Panc1 (cell line): ENCODE data around the gene LGR5. TPM values are rescaled to one million over a fixed set of nuclear protein-coding genes. Genes with fewer than 3 reads are reported as not detected.

Source experiments
- ATAC-seq: fragments of 200-7000 bp; cut with Tn5 transposase; 2 replicates; pipeline ENCODE4 v1.9.1; 2020; ENCODE audit warnings: mild to moderate bottlenecking, moderate library complexity
- BruUV-seq: library from RNA; stranded (reverse); fragments of 400-500 nt; replicated peaks from 2 replicates; lab custom pipeline; 2021; lab: Mats Ljungman, UMichigan
- CTCF ChIA-PET: fragments of 300-600 bp; sonication (Branson Sonifier 250); formaldehyde crosslinking; loops from one replicate; lab custom pipeline; 2022; ENCODE audit warnings: antibody characterized with exemption; lab: Charles Lee
- POLR2A ChIA-PET: fragments of 300-600 bp; sonication (Branson Sonifier 250); formaldehyde crosslinking; loops from one replicate; lab custom pipeline; 2022; ENCODE audit warnings: antibody characterized with exemption; lab: Charles Lee
- DNase-seq: peaks from one replicate; pipeline ENCODE4 v3.0.0-alpha.2; 2010; ENCODE audit warnings: low read depth, low spot score
- H3K27ac ChIP-seq: 2 replicates; pipeline ENCODE4 v1.5.1; 2011; ENCODE audit warnings: mild to moderate bottlenecking, low read length, inconsistent platforms
- H3K27me3 ChIP-seq: fragments of 200-500 bp; sonication (Bioruptor generic); 2 replicates; pipeline ENCODE4 v1.6.0; 2014; ENCODE audit warnings: low read length, inconsistent platforms; ENCODE audit not compliant: control insufficient read depth, insufficient read depth
- H3K36me3 ChIP-seq: fragments of 200-500 bp; sonication (Bioruptor generic); 2 replicates; pipeline ENCODE4 v1.5.1; 2014; ENCODE audit warnings: inconsistent platforms, mild to moderate bottlenecking, low read length, moderate library complexity; ENCODE audit not compliant: control insufficient read depth, insufficient read depth
- H3K4me1 ChIP-seq: 2 replicates; pipeline ENCODE4 v1.5.1; 2011; ENCODE audit warnings: inconsistent platforms, mild to moderate bottlenecking, low read length, moderate library complexity; ENCODE audit not compliant: control insufficient read depth, insufficient read depth
- H3K4me3 ChIP-seq, 2 experiments: 2 replicates each; pipeline ENCODE4 v1.5.1; 2011 to 2012; ENCODE audit warnings: low read depth in 2 of 2, low read length in 2 of 2, mild to moderate bottlenecking in 2 of 2, inconsistent platforms in 1 of 2, moderate library complexity in 1 of 2
- H3K9me3 ChIP-seq: fragments of 200-500 bp; sonication (Bioruptor generic); 2 replicates; pipeline ENCODE4 v1.5.1; 2014; ENCODE audit warnings: low read depth, mild to moderate bottlenecking, inconsistent platforms, low read length, moderate library complexity; ENCODE audit not compliant: control insufficient read depth, insufficient read depth
- POLR2AphosphoS5 ChIP-seq: IDR thresholded peaks from 2 replicates; pipeline ENCODE4 v1.6.1; 2012; ENCODE audit warnings: mild to moderate bottlenecking, low read depth, low read length, moderate library complexity
- SIN3A ChIP-seq: IDR thresholded peaks from 2 replicates; pipeline ENCODE4 v1.6.1; 2012; ENCODE audit warnings: low read depth, mild to moderate bottlenecking, low read length, moderate library complexity, borderline replicate concordance; ENCODE audit not compliant: insufficient read depth
- TCF7L2 ChIP-seq: IDR thresholded peaks from 2 replicates; pipeline ENCODE4 v1.6.1; 2011; ENCODE audit warnings: mild to moderate bottlenecking, low read depth, low read length, inconsistent platforms
- in situ Hi-C: cut with HindIII; loops from 2 replicates; pipeline ENCODE4 v1.10.0; 2016; ENCODE audit warnings: low sequenced_read_pairs, low pct_unique_long_range_greater_than_20kb
- intact Hi-C: fragments of 100-400 bp; cut with micrococcal nuclease; formaldehyde crosslinking; loops from one replicate; pipeline ENCODE4 v1.10.0; 2022; ENCODE audit not compliant: unreplicated experiment
- total RNA-seq: library from RNA; stranded (reverse); gene quantifications from one replicate; pipeline ENCODE4 v1.2.1, GENCODE V29; 2021; ENCODE audit not compliant: unreplicated experiment
- TF ChIP-seq, protein P1 (sequence below), 2 experiments: IDR thresholded peaks; 2 replicates each; pipeline ENCODE4 v1.6.1; 2011 to 2012; ENCODE audit warnings: low read depth in 2 of 2, control low read depth in 1 of 2, low read length in 1 of 2, mild to moderate bottlenecking in 1 of 2, moderate library complexity in 1 of 2; ENCODE audit not compliant: insufficient read depth in 1 of 2
- TF ChIP-seq, protein P2 (sequence below): fragments of 450-650 bp; IDR thresholded peaks from 2 replicates; pipeline ENCODE4 v1.5.1; 2017; ENCODE audit warnings: mild to moderate bottlenecking

LGR5 gene
- total RNA-seq, 1 experiment from 2014 or later: 1.9 TPM

DNA sequence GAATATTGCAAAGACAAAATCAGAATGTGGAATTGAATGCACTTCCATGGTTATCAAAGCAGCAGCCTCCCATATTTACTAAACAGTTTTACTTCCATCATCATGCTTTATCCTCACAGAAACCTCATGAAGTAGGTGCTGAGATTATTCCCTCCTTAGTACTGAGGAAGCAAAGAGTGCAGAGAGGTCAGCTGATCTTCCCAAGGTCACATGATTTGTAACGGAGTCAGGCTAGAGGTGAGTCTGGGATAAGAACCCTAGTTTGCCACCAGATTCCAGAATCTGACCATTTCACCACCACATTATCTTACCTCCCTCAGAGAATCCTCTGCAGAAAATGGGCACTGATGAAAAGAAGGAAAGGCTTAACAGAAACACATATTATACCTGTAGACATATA lies 102.0 kb downstream of the LGR5 start:
- no peak overlapping the region for H3K27ac ChIP-seq
- CTCF ChIA-PET: no interaction called here
- H3K9me3 ChIP-seq: no peaks in the 10 kb centered on the region
- DNase-seq (no peak), ATAC-seq (no peak)
- no TSS peak for BruUV-seq
- no peaks in the 10 kb centered on the region for H3K36me3 ChIP-seq
- POLR2A ChIA-PET: no interaction called here
- intact Hi-C loops: no loop called here
- TF ChIP-seq, protein P1, sequence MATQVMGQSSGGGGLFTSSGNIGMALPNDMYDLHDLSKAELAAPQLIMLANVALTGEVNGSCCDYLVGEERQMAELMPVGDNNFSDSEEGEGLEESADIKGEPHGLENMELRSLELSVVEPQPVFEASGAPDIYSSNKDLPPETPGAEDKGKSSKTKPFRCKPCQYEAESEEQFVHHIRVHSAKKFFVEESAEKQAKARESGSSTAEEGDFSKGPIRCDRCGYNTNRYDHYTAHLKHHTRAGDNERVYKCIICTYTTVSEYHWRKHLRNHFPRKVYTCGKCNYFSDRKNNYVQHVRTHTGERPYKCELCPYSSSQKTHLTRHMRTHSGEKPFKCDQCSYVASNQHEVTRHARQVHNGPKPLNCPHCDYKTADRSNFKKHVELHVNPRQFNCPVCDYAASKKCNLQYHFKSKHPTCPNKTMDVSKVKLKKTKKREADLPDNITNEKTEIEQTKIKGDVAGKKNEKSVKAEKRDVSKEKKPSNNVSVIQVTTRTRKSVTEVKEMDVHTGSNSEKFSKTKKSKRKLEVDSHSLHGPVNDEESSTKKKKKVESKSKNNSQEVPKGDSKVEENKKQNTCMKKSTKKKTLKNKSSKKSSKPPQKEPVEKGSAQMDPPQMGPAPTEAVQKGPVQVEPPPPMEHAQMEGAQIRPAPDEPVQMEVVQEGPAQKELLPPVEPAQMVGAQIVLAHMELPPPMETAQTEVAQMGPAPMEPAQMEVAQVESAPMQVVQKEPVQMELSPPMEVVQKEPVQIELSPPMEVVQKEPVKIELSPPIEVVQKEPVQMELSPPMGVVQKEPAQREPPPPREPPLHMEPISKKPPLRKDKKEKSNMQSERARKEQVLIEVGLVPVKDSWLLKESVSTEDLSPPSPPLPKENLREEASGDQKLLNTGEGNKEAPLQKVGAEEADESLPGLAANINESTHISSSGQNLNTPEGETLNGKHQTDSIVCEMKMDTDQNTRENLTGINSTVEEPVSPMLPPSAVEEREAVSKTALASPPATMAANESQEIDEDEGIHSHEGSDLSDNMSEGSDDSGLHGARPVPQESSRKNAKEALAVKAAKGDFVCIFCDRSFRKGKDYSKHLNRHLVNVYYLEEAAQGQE (IDR thresholded peaks at IDR 0.05; ENCODE audit: insufficient read depth in 1 of 2, low read depth in 2 of 2, low read length in 1 of 2): no peak
- TF ChIP-seq TCF7L2 (no peak), SIN3A (no peak)
- TF ChIP-seq, protein P2, sequence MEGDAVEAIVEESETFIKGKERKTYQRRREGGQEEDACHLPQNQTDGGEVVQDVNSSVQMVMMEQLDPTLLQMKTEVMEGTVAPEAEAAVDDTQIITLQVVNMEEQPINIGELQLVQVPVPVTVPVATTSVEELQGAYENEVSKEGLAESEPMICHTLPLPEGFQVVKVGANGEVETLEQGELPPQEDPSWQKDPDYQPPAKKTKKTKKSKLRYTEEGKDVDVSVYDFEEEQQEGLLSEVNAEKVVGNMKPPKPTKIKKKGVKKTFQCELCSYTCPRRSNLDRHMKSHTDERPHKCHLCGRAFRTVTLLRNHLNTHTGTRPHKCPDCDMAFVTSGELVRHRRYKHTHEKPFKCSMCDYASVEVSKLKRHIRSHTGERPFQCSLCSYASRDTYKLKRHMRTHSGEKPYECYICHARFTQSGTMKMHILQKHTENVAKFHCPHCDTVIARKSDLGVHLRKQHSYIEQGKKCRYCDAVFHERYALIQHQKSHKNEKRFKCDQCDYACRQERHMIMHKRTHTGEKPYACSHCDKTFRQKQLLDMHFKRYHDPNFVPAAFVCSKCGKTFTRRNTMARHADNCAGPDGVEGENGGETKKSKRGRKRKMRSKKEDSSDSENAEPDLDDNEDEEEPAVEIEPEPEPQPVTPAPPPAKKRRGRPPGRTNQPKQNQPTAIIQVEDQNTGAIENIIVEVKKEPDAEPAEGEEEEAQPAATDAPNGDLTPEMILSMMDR: no peak
- H3K4me3 ChIP-seq: no peak overlapping the region
- H3K4me1 ChIP-seq: no peaks in the 10 kb centered on the region
- H3K27me3 ChIP-seq: no peaks in the 10 kb centered on the region
- in situ Hi-C loops: no loop called here

GRCh38 chr12:71546322-71546861 lies 106.8 kb downstream of the LGR5 start:
- BruUV-seq: no TSS peak
- in situ Hi-C loops: no loop called here
- Histone ChIP-seq H3K27me3 (no peaks in the 10 kb centered on the region), H3K36me3 (no peaks in the 10 kb centered on the region), H3K4me1 (no peaks in the 10 kb centered on the region), H3K4me3 (no peak overlapping the region), H3K27ac (no peak overlapping the region), H3K9me3 (no peaks in the 10 kb centered on the region)
- intact Hi-C loops: no loop called here
- CTCF ChIA-PET: no interaction called here
- POLR2A ChIA-PET: no interaction called here
- no peak for TF ChIP-seq POLR2AphosphoS5
- ATAC-seq: no peak
- no peak for DNase-seq

DNA sequence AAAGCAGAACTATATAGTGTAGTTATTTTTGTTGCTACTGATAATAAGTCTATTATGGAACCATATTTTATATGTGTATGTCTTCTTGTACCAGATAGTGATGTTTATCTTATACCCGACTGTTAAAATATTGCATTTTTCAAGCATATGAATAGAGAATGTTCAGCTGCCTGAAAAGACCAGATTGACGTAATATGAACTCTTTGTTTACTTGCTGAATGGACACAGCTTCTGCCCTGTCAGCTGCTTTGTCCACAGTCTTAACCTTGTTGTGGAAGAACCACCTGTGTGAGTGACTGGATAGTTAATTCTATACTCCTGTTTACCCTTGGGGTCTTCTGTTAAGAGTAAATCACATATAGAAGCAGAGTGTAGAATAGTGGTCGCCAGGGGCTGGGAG lies 109.3 kb downstream of the LGR5 start:
- ChIA-PET POLR2A (no interaction called here), CTCF (interaction anchor here (0.5 kb wide), 1 partner anchor 828 kb away, joined by 4 read pairs; no protein-coding TSS in a partner anchor)
- TF ChIP-seq, protein P1 (IDR thresholded peaks at IDR 0.05; ENCODE audit: insufficient read depth in 1 of 2, low read depth in 2 of 2, low read length in 1 of 2): no peak
- TF ChIP-seq POLR2AphosphoS5 (no peak), SIN3A (no peak), TCF7L2 (no peak)
- TF ChIP-seq, protein P2: no peak
- no peak overlapping the region for H3K4me3 ChIP-seq
- H3K27me3 ChIP-seq: no peaks in the 10 kb centered on the region
- in situ Hi-C loops (no loop called here), intact Hi-C loops (no loop called here)
- no peaks in the 10 kb centered on the region for H3K36me3 ChIP-seq
- DNase-seq (no peak), ATAC-seq (no peak)
- H3K27ac ChIP-seq: no peak overlapping the region
- no TSS peak for BruUV-seq
- H3K9me3 ChIP-seq: no peaks in the 10 kb centered on the region
- H3K4me1 ChIP-seq: no peaks in the 10 kb centered on the region
